GM12873 (cell line): ENCODE measurements around the gene LRP1-AS.

Source experiments
- TF ChIP-seq, protein P1 (sequence below): IDR thresholded peaks from 2 replicates; pipeline ENCODE4 v1.5.1; 2012; ENCODE audit warnings: low read depth, mild to moderate bottlenecking, moderate library complexity, low read length, control low read depth; ENCODE audit not compliant: insufficient read depth; ENCODE audit errors: missing control alignments

The LRP1-AS gene

GRCh38 chr12:57192920-57193319 lies 45.5 kb upstream of the LRP1-AS start:
- TF ChIP-seq, protein P1, sequence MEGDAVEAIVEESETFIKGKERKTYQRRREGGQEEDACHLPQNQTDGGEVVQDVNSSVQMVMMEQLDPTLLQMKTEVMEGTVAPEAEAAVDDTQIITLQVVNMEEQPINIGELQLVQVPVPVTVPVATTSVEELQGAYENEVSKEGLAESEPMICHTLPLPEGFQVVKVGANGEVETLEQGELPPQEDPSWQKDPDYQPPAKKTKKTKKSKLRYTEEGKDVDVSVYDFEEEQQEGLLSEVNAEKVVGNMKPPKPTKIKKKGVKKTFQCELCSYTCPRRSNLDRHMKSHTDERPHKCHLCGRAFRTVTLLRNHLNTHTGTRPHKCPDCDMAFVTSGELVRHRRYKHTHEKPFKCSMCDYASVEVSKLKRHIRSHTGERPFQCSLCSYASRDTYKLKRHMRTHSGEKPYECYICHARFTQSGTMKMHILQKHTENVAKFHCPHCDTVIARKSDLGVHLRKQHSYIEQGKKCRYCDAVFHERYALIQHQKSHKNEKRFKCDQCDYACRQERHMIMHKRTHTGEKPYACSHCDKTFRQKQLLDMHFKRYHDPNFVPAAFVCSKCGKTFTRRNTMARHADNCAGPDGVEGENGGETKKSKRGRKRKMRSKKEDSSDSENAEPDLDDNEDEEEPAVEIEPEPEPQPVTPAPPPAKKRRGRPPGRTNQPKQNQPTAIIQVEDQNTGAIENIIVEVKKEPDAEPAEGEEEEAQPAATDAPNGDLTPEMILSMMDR = no peak

DNA sequence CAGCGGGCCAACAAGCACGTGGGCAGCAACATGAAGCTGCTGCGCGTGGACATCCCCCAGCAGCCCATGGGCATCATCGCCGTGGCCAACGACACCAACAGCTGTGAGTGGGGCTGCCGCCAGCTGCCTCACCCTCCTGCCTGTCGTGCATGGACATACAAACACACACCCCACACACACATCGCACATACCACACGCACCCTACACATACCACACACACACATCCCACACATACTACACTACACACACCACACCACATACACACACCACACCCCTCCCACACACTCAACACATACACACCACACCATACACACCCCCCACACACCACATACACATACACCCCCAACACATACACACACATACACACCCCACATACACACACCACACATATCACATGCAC lies 44.0 kb upstream of the LRP1-AS start:
- TF ChIP-seq, protein P1 = no peak

- TF ChIP-seq, protein P1 = no peak
These were observed 43.4 kb upstream of the LRP1-AS start for GRCh38 chr12:57190821-57191220.

GRCh38 chr12:57190037-57190436 lies 42.6 kb upstream of the LRP1-AS start:
- TF ChIP-seq, protein P1 = no peak

DNA sequence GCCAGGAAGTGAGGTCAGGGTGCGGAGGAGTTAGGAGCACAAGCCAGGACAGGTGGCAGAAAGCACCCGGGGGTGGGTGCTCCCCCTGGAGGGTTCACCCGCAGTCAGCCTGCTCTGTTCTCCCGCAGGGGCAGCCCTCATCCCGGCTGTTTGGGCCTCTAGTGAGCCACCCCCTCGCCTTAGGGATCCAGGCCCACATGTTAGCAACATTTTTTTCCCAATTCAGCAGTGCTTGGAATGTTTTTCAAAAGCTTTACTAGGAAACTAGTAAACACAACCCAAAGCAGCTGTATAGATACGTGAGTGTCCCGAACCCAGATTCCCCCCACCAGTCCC lies 40.6 kb upstream of the LRP1-AS start:
- TF ChIP-seq, protein P1 = no peak

DNA sequence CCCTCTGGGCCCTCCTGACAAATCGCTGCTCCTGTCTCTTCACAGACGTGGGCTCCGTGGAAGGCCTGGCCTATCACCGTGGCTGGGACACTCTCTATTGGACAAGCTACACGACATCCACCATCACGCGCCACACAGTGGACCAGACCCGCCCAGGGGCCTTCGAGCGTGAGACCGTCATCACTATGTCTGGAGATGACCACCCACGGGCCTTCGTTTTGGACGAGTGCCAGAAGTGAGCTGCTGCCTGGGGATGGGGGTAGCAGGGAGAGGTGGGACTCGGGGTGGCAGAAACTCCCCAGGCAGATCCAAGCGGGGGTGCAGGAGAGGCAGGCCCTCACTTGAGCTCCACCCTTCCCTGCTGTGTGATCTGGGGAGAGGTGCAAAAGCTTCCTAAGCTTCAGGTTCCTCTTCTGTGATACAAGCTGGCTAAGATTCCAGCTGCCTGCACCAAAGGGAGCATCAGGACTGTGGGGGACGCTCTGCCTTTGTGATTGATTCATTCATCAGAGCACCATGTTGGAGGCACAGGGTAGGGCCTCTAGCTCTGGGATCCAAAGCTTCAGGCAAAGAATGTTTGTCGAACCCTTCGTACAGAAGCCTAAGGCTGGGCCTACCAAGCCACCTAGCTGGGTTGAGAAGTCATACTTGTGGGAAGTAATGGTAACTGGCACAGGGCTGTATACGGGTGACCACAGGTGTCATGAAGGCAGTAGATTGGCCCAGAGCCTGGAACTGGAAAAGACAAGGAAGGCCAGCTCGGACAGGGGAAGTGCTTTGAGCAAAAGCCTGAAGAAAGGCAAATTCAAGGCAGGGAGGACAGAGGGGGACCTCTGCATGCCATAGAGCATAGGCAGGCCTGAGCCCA lies 40.0 kb upstream of the LRP1-AS start:
- TF ChIP-seq, protein P1 = no peak

DNA sequence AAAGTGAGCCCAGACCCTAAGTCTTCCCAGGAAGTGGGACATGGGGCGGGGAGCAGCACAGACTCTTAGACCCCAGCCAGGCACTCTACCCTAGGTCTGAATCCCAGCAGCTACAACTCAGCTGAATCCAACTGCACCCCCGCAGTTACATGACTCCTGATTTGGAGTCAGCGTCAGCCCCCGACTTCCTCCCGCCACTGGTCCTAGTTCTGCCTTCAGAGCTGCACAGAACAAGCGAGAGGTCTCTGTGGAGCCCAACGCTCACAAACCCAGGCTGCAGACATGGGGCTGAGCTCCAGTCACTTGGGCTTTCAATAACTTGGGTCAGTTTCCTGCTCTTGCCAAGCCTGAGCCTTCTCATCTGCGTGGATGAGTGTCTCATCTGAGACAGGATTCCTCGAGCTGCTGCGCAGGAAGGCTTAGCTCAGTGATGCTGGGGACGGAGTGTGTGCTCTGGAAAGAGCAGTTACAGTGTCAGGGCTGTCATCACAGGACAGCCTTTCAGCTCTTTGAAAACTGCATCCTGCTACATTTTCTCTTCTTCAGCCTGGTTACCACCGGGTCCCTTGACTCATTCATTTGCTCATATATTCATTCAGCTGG lies 38.6 kb upstream of the LRP1-AS start:
- TF ChIP-seq, protein P1 = no peak
